ENCODE results near the gene CANX.
A peak's percentile ranks its signal among the peaks of the same experiment; 100 is the strongest.
"Not testable (repeated sequence)": the region's sequence is repeated elsewhere in the genome, so short reads cannot be mapped to it uniquely, and the experiment has no call there.

CANX gene

GRCh38 chr5:179679014-179679674 lies 19.6 kb upstream of the CANX start:
- Histone ChIP-seq H3K4me3 (ENCODE audit: low read depth, low read length) (peak overlapping the region; percentile 83), H3K27me3 (ENCODE audit: insufficient read depth, low read length) (no peaks in the 10 kb centered on the region), H3K27ac (ENCODE audit: low read depth, low read length) (no peak overlapping the region), H3K36me3 (ENCODE audit: insufficient read depth, low read length) (no peaks in the 10 kb centered on the region; the same call in 1 of the 2 replicates), H3K4me1 (ENCODE audit: control insufficient read depth, insufficient read depth, low read length, unreplicated experiment) (peaks cover 20% of the 10 kb centered on the region), H2AFZ (ENCODE audit: low read length, unreplicated experiment) (peak overlapping the region; percentile 58), H3K79me2 (ENCODE audit: control insufficient read depth, insufficient read depth, low read length, unreplicated experiment) (peaks cover 16% of the 10 kb centered on the region)

- Histone ChIP-seq H2AFZ (ENCODE audit: low read length, unreplicated experiment) (no peak overlapping the region), H3K27ac (ENCODE audit: low read depth, low read length) (no peak overlapping the region), H3K4me1 (ENCODE audit: control insufficient read depth, insufficient read depth, low read length, unreplicated experiment) (peaks cover 20% of the 10 kb centered on the region), H3K79me2 (ENCODE audit: control insufficient read depth, insufficient read depth, low read length, unreplicated experiment) (peaks cover 16% of the 10 kb centered on the region), H3K36me3 (ENCODE audit: insufficient read depth, low read length) (no peaks in the 10 kb centered on the region; the same call in 1 of the 2 replicates), H3K4me3 (ENCODE audit: low read depth, low read length) (no peak overlapping the region), H3K27me3 (ENCODE audit: insufficient read depth, low read length) (no peaks in the 10 kb centered on the region)
Measured at GRCh38 chr5:179680014-179680779, 18.6 kb upstream of the CANX start.

GRCh38 chr5:179680780-179681401 lies 17.9 kb upstream of the CANX start, which contains the start of gene CBY3:
TSS of gene CBY3 (minus strand) at chr5:179681034. CDS start at chr5:179680918, 116 bp downstream.
- Histone ChIP-seq H2AFZ (ENCODE audit: low read length, unreplicated experiment) (no peak within 1 kb of the TSS), H3K27me3 (ENCODE audit: insufficient read depth, low read length) (no peaks in the 10 kb centered on the region), H3K79me2 (ENCODE audit: control insufficient read depth, insufficient read depth, low read length, unreplicated experiment) (peaks cover 16% of the 10 kb centered on the region), H3K4me1 (ENCODE audit: control insufficient read depth, insufficient read depth, low read length, unreplicated experiment) (peaks cover 20% of the 10 kb centered on the region), H3K27ac (ENCODE audit: low read depth, low read length) (no peak within 1 kb of the TSS), H3K36me3 (ENCODE audit: insufficient read depth, low read length) (no peaks in the 10 kb centered on the region; the same call in 1 of the 2 replicates), H3K4me3 (ENCODE audit: low read depth, low read length) (no peak within 1 kb of the TSS)

GRCh38 chr5:179689212-179689611 lies 9.6 kb upstream of the CANX start:
- not testable (repeated sequence) for H2AFZ ChIP-seq (ENCODE audit: low read length, unreplicated experiment); H3K79me2 ChIP-seq (ENCODE audit: control insufficient read depth, insufficient read depth, low read length, unreplicated experiment); H3K27ac ChIP-seq (ENCODE audit: low read depth, low read length); H3K4me3 ChIP-seq (ENCODE audit: low read depth, low read length); H3K4me1 ChIP-seq (ENCODE audit: control insufficient read depth, insufficient read depth, low read length, unreplicated experiment); H3K36me3 ChIP-seq (ENCODE audit: insufficient read depth, low read length); H3K27me3 ChIP-seq (ENCODE audit: insufficient read depth, low read length)

GRCh38 chr5:179694561-179694960 lies 4.2 kb upstream of the CANX start:
- no peak overlapping the region for H2AFZ ChIP-seq (ENCODE audit: low read length, unreplicated experiment)
- no peaks in the 10 kb centered on the region for H3K4me1 ChIP-seq (ENCODE audit: control insufficient read depth, insufficient read depth, low read length, unreplicated experiment)
- no peak overlapping the region for H3K4me3 ChIP-seq (ENCODE audit: low read depth, low read length)
- H3K27me3 ChIP-seq (ENCODE audit: insufficient read depth, low read length), result no peaks in the 10 kb centered on the region
- H3K36me3 ChIP-seq (ENCODE audit: insufficient read depth, low read length), result no peaks in the 10 kb centered on the region
- H3K27ac ChIP-seq (ENCODE audit: low read depth, low read length), result no peak overlapping the region
- H3K79me2 ChIP-seq (ENCODE audit: control insufficient read depth, insufficient read depth, low read length, unreplicated experiment), result peaks cover 12% of the 10 kb centered on the region

- H3K79me2 ChIP-seq (ENCODE audit: control insufficient read depth, insufficient read depth, low read length, unreplicated experiment), result peaks cover 32% of the 10 kb centered on the region
- no peaks in the 10 kb centered on the region for H3K36me3 ChIP-seq (ENCODE audit: insufficient read depth, low read length)
- no peaks in the 10 kb centered on the region for H3K27me3 ChIP-seq (ENCODE audit: insufficient read depth, low read length)
- peaks cover 4% of the 10 kb centered on the region for H3K4me1 ChIP-seq (ENCODE audit: control insufficient read depth, insufficient read depth, low read length, unreplicated experiment)
- no peak overlapping the region for H3K4me3 ChIP-seq (ENCODE audit: low read depth, low read length)
- no peak overlapping the region for H3K27ac ChIP-seq (ENCODE audit: low read depth, low read length)
- no peak overlapping the region for H2AFZ ChIP-seq (ENCODE audit: low read length, unreplicated experiment)
Measured at GRCh38 chr5:179696603-179697002, 2.2 kb upstream of the CANX start.

GRCh38 chr5:179697108-179697507 lies 1.7 kb upstream of the CANX start:
- no peaks in the 10 kb centered on the region for H3K36me3 ChIP-seq (ENCODE audit: insufficient read depth, low read length)
- H2AFZ ChIP-seq (ENCODE audit: low read length, unreplicated experiment), result no peak overlapping the region
- H3K79me2 ChIP-seq (ENCODE audit: control insufficient read depth, insufficient read depth, low read length, unreplicated experiment), result peaks cover 37% of the 10 kb centered on the region
- H3K4me3 ChIP-seq (ENCODE audit: low read depth, low read length), result peak overlapping the region; percentile 99
- peaks cover 4% of the 10 kb centered on the region for H3K4me1 ChIP-seq (ENCODE audit: control insufficient read depth, insufficient read depth, low read length, unreplicated experiment)
- H3K27me3 ChIP-seq (ENCODE audit: insufficient read depth, low read length), result no peaks in the 10 kb centered on the region
- 0 out of 2 replicates have a peak overlapping the region, but pooled peaks have one; percentile 89 for H3K27ac ChIP-seq (ENCODE audit: low read depth, low read length)

GRCh38 chr5:179697543-179697942 lies 1.2 kb upstream of the CANX start:
- H2AFZ ChIP-seq (ENCODE audit: low read length, unreplicated experiment), result peak overlapping the region; percentile 78
- peaks cover 41% of the 10 kb centered on the region for H3K79me2 ChIP-seq (ENCODE audit: control insufficient read depth, insufficient read depth, low read length, unreplicated experiment)

GRCh38 chr5:179697993-179698934 lies 503 bp upstream of the CANX start:
- Histone ChIP-seq H3K79me2 (ENCODE audit: control insufficient read depth, insufficient read depth, low read length, unreplicated experiment) (peaks cover 48% of the 10 kb centered on the region), H3K36me3 (ENCODE audit: insufficient read depth, low read length) (peaks cover 5% of the 10 kb centered on the region; the same call in 1 of the 2 replicates), H3K27ac (ENCODE audit: low read depth, low read length) (peak overlapping the region; percentile 89), H3K4me1 (ENCODE audit: control insufficient read depth, insufficient read depth, low read length, unreplicated experiment) (peaks cover 4% of the 10 kb centered on the region), H2AFZ (ENCODE audit: low read length, unreplicated experiment) (peak overlapping the region; percentile 78), H3K27me3 (ENCODE audit: insufficient read depth, low read length) (no peaks in the 10 kb centered on the region), H3K4me3 (ENCODE audit: low read depth, low read length) (peak overlapping the region; percentile 99)

More at GRCh38 chr5:179697543-179697942, 1.2 kb upstream of the CANX start:
- H3K36me3 ChIP-seq (ENCODE audit: insufficient read depth, low read length); H3K4me1 ChIP-seq (ENCODE audit: control insufficient read depth, insufficient read depth, low read length, unreplicated experiment); H3K27me3 ChIP-seq (ENCODE audit: insufficient read depth, low read length): not testable (repeated sequence)
- Histone ChIP-seq H3K4me3 (ENCODE audit: low read depth, low read length) (peak overlapping the region; percentile 99), H3K27ac (ENCODE audit: low read depth, low read length) (peak overlapping the region; percentile 89)
